Measurements from ENCODE around the gene UBN1. TPM values are rescaled to one million over a fixed set of nuclear protein-coding genes. Genes with fewer than 3 reads are reported as not detected.

Gene UBN1
- total and polyA plus RNA-seq, 2 of the 13 experiments (the other 11 are each of a cell fraction or from before 2014, with no cell fraction given), result 10.6 to 23.5 TPM

DNA sequence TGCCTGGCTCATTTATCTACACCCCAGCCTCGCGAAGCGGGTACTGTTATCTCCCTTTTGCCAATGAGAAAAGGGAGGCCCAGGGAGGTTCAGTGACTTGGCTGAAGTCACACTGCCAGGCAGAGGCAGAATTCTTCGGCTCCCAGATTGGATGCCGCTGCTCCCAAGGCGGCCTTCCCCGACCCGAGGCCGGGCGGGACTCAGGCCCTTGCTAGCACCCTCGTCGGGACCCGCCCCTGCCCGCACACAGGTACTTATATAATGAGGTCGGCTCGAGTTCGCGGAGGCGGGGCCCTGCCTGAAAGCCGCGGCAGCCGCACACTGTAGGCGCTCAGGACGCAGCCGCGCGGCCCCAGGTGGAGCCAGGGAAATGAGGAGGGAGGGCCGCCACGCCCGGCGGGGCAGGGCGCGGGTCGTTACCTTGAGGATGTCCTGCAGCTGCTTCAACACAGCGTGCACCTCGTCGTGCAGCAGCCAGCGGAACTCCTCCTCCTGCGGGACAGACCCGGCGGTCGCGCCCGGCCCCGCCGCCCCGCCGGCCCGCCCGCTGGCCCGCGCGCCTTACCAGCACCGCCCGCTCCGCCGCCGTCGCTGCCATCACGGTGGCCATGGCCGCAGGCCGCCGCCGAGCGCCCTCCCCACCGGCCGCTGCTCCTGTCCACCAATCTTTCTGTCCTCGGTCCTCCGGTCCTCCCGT lies 45.2 kb upstream of the UBN1 start, which contains the start of gene ROGDI (continued):
- TF ChIP-seq IRF2 (CRISPR knock-in tag; IDR thresholded peaks at IDR 0.05), result peak; percentile 45; the same call in 1 of the 2 replicates
- TF ChIP-seq ZNF235 (CRISPR knock-in tag; IDR thresholded peaks at IDR 0.05; ENCODE audit: borderline replicate concordance), result peak; percentile 20; the same call in 1 of the 2 replicates
- TF ChIP-seq, protein P1, sequence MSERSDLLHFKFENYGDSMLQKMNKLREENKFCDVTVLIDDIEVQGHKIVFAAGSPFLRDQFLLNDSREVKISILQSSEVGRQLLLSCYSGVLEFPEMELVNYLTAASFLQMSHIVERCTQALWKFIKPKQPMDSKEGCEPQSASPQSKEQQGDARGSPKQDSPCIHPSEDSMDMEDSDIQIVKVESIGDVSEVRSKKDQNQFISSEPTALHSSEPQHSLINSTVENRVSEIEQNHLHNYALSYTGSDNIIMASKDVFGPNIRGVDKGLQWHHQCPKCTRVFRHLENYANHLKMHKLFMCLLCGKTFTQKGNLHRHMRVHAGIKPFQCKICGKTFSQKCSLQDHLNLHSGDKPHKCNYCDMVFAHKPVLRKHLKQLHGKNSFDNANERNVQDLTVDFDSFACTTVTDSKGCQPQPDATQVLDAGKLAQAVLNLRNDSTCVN (CRISPR knock-in tag; IDR thresholded peaks at IDR 0.05; ENCODE audit: borderline replicate concordance), result 0 out of 2 replicates have a peak, but pooled peaks have one; percentile 37
- TF ChIP-seq MYC (CRISPR knock-in tag; IDR thresholded peaks at IDR 0.05; ENCODE audit: borderline replicate concordance), result peak; percentile 39; the same call in 1 of the 2 replicates
- TF ChIP-seq, protein P2, sequence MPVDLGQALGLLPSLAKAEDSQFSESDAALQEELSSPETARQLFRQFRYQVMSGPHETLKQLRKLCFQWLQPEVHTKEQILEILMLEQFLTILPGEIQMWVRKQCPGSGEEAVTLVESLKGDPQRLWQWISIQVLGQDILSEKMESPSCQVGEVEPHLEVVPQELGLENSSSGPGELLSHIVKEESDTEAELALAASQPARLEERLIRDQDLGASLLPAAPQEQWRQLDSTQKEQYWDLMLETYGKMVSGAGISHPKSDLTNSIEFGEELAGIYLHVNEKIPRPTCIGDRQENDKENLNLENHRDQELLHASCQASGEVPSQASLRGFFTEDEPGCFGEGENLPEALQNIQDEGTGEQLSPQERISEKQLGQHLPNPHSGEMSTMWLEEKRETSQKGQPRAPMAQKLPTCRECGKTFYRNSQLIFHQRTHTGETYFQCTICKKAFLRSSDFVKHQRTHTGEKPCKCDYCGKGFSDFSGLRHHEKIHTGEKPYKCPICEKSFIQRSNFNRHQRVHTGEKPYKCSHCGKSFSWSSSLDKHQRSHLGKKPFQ (CRISPR knock-in tag; IDR thresholded peaks at IDR 0.05; ENCODE audit: insufficient replicate concordance), result peak; percentile 54
- TF ChIP-seq CBX2 (IDR thresholded peaks at IDR 0.05; ENCODE audit: low read depth, low read length), result no peak
- TF ChIP-seq CBX2 (CRISPR knock-in tag; IDR thresholded peaks at IDR 0.05; ENCODE audit: low read depth), result no peak
- peak; percentile 42; the same call in 1 of the 2 replicates for TF ChIP-seq SALL1 (CRISPR knock-in tag; IDR thresholded peaks at IDR 0.05)
- TF ChIP-seq PRPF4 (IDR thresholded peaks at IDR 0.05; ENCODE audit: low read depth, low read length, poor library complexity, severe bottlenecking), result no peak
- TF ChIP-seq, protein P3, sequence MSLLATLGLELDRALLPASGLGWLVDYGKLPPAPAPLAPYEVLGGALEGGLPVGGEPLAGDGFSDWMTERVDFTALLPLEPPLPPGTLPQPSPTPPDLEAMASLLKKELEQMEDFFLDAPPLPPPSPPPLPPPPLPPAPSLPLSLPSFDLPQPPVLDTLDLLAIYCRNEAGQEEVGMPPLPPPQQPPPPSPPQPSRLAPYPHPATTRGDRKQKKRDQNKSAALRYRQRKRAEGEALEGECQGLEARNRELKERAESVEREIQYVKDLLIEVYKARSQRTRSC (CRISPR knock-in tag; IDR thresholded peaks at IDR 0.05; ENCODE audit: low read depth), result no peak
- TF ChIP-seq POLR2AphosphoS5 (IDR thresholded peaks at IDR 0.05; ENCODE audit: low read depth, low read length), result peak; percentile 62; the same call in 1 of the 2 replicates
- TF ChIP-seq, protein P4, sequence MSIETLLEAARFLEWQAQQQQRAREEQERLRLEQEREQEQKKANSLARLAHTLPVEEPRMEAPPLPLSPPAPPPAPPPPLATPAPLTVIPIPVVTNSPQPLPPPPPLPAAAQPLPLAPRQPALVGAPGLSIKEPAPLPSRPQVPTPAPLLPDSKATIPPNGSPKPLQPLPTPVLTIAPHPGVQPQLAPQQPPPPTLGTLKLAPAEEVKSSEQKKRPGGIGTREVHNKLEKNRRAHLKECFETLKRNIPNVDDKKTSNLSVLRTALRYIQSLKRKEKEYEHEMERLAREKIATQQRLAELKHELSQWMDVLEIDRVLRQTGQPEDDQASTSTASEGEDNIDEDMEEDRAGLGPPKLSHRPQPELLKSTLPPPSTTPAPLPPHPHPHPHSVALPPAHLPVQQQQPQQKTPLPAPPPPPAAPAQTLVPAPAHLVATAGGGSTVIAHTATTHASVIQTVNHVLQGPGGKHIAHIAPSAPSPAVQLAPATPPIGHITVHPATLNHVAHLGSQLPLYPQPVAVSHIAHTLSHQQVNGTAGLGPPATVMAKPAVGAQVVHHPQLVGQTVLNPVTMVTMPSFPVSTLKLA (IDR thresholded peaks at IDR 0.05), result no peak
- TF ChIP-seq, protein P5, sequence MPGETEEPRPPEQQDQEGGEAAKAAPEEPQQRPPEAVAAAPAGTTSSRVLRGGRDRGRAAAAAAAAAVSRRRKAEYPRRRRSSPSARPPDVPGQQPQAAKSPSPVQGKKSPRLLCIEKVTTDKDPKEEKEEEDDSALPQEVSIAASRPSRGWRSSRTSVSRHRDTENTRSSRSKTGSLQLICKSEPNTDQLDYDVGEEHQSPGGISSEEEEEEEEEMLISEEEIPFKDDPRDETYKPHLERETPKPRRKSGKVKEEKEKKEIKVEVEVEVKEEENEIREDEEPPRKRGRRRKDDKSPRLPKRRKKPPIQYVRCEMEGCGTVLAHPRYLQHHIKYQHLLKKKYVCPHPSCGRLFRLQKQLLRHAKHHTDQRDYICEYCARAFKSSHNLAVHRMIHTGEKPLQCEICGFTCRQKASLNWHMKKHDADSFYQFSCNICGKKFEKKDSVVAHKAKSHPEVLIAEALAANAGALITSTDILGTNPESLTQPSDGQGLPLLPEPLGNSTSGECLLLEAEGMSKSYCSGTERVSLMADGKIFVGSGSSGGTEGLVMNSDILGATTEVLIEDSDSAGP (CRISPR knock-in tag; IDR thresholded peaks at IDR 0.05; ENCODE audit: borderline replicate concordance), result peak; percentile 78
- TF ChIP-seq MIER3 (CRISPR knock-in tag; IDR thresholded peaks at IDR 0.05; ENCODE audit: borderline replicate concordance), result peak; percentile 8; the same call in 1 of the 2 replicates
- peak; percentile 58; the same call in 1 of the 2 replicates for TF ChIP-seq ZNF747 (CRISPR knock-in tag; IDR thresholded peaks at IDR 0.05; ENCODE audit: borderline replicate concordance)
- peak; percentile 54; the same call in 1 of the 2 replicates for TF ChIP-seq YEATS4 (CRISPR knock-in tag; IDR thresholded peaks at IDR 0.05; ENCODE audit: borderline replicate concordance)
- TF ChIP-seq ZNF572 (CRISPR knock-in tag; IDR thresholded peaks at IDR 0.05), result 0 out of 2 replicates have a peak, but pooled peaks have one; percentile 22
- peak; percentile 99 for TF ChIP-seq RARA (CRISPR knock-in tag; IDR thresholded peaks at IDR 0.05)
- no peak for TF ChIP-seq KDM4B (CRISPR knock-in tag; IDR thresholded peaks at IDR 0.05)
- TF ChIP-seq, protein P6, sequence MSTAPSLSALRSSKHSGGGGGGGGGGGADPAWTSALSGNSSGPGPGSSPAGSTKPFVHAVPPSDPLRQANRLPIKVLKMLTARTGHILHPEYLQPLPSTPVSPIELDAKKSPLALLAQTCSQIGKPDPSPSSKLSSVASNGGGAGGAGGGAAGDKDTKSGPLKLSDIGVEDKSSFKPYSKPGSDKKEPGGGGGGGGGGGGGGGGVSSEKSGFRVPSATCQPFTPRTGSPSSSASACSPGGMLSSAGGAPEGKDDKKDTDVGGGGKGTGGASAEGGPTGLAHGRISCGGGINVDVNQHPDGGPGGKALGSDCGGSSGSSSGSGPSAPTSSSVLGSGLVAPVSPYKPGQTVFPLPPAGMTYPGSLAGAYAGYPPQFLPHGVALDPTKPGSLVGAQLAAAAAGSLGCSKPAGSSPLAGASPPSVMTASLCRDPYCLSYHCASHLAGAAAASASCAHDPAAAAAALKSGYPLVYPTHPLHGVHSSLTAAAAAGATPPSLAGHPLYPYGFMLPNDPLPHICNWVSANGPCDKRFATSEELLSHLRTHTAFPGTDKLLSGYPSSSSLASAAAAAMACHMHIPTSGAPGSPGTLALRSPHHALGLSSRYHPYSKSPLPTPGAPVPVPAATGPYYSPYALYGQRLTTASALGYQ (CRISPR knock-in tag; IDR thresholded peaks at IDR 0.05), result 0 out of 2 replicates have a peak, but pooled peaks have one; percentile 42

Data from HepG2 (cell line).